Liver (tissue), 9 donors: ENCODE data around the gene UNC5B. TPM values are rescaled to one million over a fixed set of nuclear protein-coding genes. Genes with fewer than 3 reads are reported as not detected.

Source experiments
- DNase-seq: peaks from one replicate; pipeline ENCODE4 v3.0.0-alpha.2; 2017; ENCODE audit warnings: low spot score
- H3K27ac ChIP-seq, 2 donors: one replicate each; pipeline ENCODE4 v1.7.0; 2013; ENCODE audit warnings: inconsistent platforms in 2 of 2, low read length in 2 of 2, control low read depth in 1 of 2, low read depth in 1 of 2, mild to moderate bottlenecking in 1 of 2
- H3K27me3 ChIP-seq, 4 donors: one replicate each; pipeline versions ENCODE4 v1.6.1 to v1.7.0; 2013; ENCODE audit warnings: low read length in 3 of 4, inconsistent platforms in 1 of 4, mild to moderate bottlenecking in 1 of 4, moderate library complexity in 1 of 4; ENCODE audit not compliant: control insufficient read depth in 4 of 4, insufficient read depth in 4 of 4
- H3K36me3 ChIP-seq, 4 donors: one replicate each; pipeline versions ENCODE4 v1.6.1 to v1.7.0; 2013; ENCODE audit warnings: low read length in 3 of 4, mild to moderate bottlenecking in 3 of 4, low read depth in 1 of 4, moderate library complexity in 1 of 4; ENCODE audit not compliant: control insufficient read depth in 4 of 4, insufficient read depth in 3 of 4
- H3K4me1 ChIP-seq, 4 donors: one replicate each; pipeline versions ENCODE4 v1.6.1 to v1.7.0; 2013; ENCODE audit warnings: low read length in 3 of 4, mild to moderate bottlenecking in 3 of 4, moderate library complexity in 1 of 4; ENCODE audit not compliant: control insufficient read depth in 4 of 4, insufficient read depth in 4 of 4
- H3K4me3 ChIP-seq, 3 donors: one replicate each; pipeline versions ENCODE4 v1.6.1 to v1.7.0; 2013; ENCODE audit warnings: low read length in 3 of 3, control low read depth in 1 of 3, low read depth in 1 of 3, mild to moderate bottlenecking in 1 of 3
- H3K9ac ChIP-seq, 2 donors: one replicate each; pipeline ENCODE4 v1.7.0; 2013; ENCODE audit warnings: low read length in 2 of 2, mild to moderate bottlenecking in 2 of 2, moderate library complexity in 2 of 2, control low read depth in 1 of 2, low read depth in 1 of 2
- H3K9me3 ChIP-seq, 4 donors: one replicate each; pipeline versions ENCODE4 v1.6.1 to v1.7.0; 2013; ENCODE audit warnings: low read length in 3 of 4; ENCODE audit not compliant: control insufficient read depth in 4 of 4
- EGR1 ChIP-seq, 2 donors: IDR thresholded peaks; 2 replicates each; pipeline ENCODE4 v1.6.1; 2016 to 2018; ENCODE audit warnings: antibody characterized with exemption in 2 of 2, low read depth in 2 of 2
- FOXA1 ChIP-seq: IDR thresholded peaks from 2 replicates; pipeline ENCODE4 v1.6.1; 2016; ENCODE audit warnings: antibody characterized with exemption
- FOXA2 ChIP-seq: IDR thresholded peaks from 2 replicates; pipeline ENCODE4 v1.6.1; 2016; ENCODE audit warnings: antibody characterized with exemption
- GABPA ChIP-seq, 2 donors: IDR thresholded peaks in 1 of 2; conservative IDR thresholded peaks in 1 of 2; 2 replicates each; pipeline ENCODE4 v1.6.1; 2016; ENCODE audit warnings: antibody characterized with exemption in 2 of 2, mild to moderate bottlenecking in 1 of 2, moderate library complexity in 1 of 2
- HNF4A ChIP-seq, 2 donors: conservative IDR thresholded peaks; 2 replicates each; pipeline ENCODE4 v1.6.1; 2016; ENCODE audit warnings: antibody characterized with exemption in 2 of 2, mild to moderate bottlenecking in 2 of 2
- HNF4G ChIP-seq: IDR thresholded peaks from 2 replicates; pipeline ENCODE4 v1.6.1; 2016; ENCODE audit warnings: antibody characterized with exemption
- JUND ChIP-seq, 2 donors: IDR thresholded peaks; 2 replicates each; pipeline ENCODE4 v1.6.1; 2016; ENCODE audit warnings: antibody characterized with exemption in 2 of 2
- NR2F2 ChIP-seq: IDR thresholded peaks from 2 replicates; pipeline ENCODE4 v1.6.1; 2016; ENCODE audit warnings: antibody characterized with exemption
- RAD21 ChIP-seq, 2 donors: IDR thresholded peaks; 2 replicates each; pipeline ENCODE4 v1.6.1; 2016; ENCODE audit warnings: antibody characterized with exemption in 2 of 2, mild to moderate bottlenecking in 2 of 2
- RXRA ChIP-seq, 2 donors: IDR thresholded peaks; 2 replicates each; pipeline ENCODE4 v1.6.1; 2017 to 2018; ENCODE audit warnings: antibody characterized with exemption in 2 of 2, mild to moderate bottlenecking in 1 of 2
- SP1 ChIP-seq: IDR thresholded peaks from 2 replicates; pipeline ENCODE4 v1.6.1; 2018; ENCODE audit warnings: antibody characterized with exemption, mild to moderate bottlenecking
- TAF1 ChIP-seq: conservative IDR thresholded peaks from 2 replicates; pipeline ENCODE4 v1.6.1; 2016; ENCODE audit warnings: antibody characterized with exemption, mild to moderate bottlenecking
- YY1 ChIP-seq: IDR thresholded peaks from 2 replicates; pipeline ENCODE4 v1.6.1; 2016; ENCODE audit warnings: antibody characterized with exemption, mild to moderate bottlenecking
- WGBS: extraction: QIAGEN DNeasy Blood & Tissue Kit; methylation state at CpG from one replicate; pipeline ENCODE4 v1.1.7; 2013; 5-methylcytosine and 5-hydroxymethylcytosine counted together
- polyA plus RNA-seq, 2 donors: library from polyadenylated mRNA; stranded (reverse) in 1 of 2; unstranded in 1 of 2; fragments of 200-250 nt in 1 of 2; fragments of >200 nt in 1 of 2; fragmentation: Nextera tagmentation in 1 of 2; extraction: Ambion mirVana in 1 of 2; gene quantifications; one replicate each; pipeline versions ENCODE4 v1.2.1 to v1.2.3, GENCODE V29; 2013 to 2015
- total RNA-seq, 2 donors: library from RNA; depleted of rRNA; stranded (reverse); fragments of >200 nt; gene quantifications; one replicate each; pipeline ENCODE4 v1.2.3, GENCODE V29; 2014
- TF ChIP-seq, protein P1 (sequence below): IDR thresholded peaks from 2 replicates; pipeline ENCODE4 v1.6.1; 2016; ENCODE audit warnings: antibody characterized with exemption
- TF ChIP-seq, protein P2 (sequence below): fragments of 150-350 bp; IDR thresholded peaks from 2 replicates; pipeline ENCODE4 v1.5.1; 2017; ENCODE audit warnings: improper control_type of control experiment, low read depth, low read length; ENCODE audit not compliant: missing input control
- TF ChIP-seq, protein P3 (sequence below): IDR thresholded peaks from 2 replicates; pipeline ENCODE4 v1.6.1; 2016; ENCODE audit warnings: antibody characterized with exemption, mild to moderate bottlenecking
- TF ChIP-seq, protein P4 (sequence below): IDR thresholded peaks from 2 replicates; pipeline ENCODE4 v1.6.1; 2016; ENCODE audit warnings: antibody characterized with exemption
- TF ChIP-seq, protein P5 (sequence below): IDR thresholded peaks from 2 replicates; pipeline ENCODE4 v1.6.1; 2016; ENCODE audit warnings: antibody characterized with exemption
- donor health status: healthy.
- donor health status: healthy.
- donor health status: healthy.
- donor health status: healthy.
- donor health status: healthy.

Gene UNC5B
- total and polyA plus RNA-seq, 4 donors, result 0.56 to 1.8 (median 1.3) TPM

DNA sequence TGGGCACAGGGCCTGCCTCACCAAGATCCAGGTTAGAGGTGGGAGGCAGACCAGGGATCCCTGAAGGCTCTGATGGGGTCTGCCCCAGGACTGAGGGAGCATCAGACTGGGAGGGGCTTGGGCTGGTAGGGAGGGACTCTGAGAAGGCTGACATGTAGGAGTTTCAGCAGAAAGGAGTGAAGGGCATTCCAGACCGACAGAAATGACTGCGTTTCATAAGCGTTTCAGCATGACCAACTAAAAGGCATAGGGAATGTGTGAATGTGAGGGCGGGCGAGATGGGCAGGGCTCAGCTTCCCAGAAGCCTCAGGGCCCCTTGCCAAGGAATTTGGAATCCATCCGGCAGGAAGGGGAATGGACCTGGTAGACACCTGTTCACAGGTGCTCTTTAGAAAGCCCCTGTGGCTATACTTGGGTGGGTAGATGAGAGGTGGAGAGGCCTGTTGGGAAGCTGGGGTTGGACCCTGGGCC is 81.8 kb downstream of the UNC5B start:
- peaks cover 10 to 37% (median 29%) of the 10 kb centered on the region in 4 donors for H3K4me1 ChIP-seq
- TF ChIP-seq RAD21 (IDR thresholded peaks at IDR 0.05), result no peak
- no peak for TF ChIP-seq RXRA (IDR thresholded peaks at IDR 0.05)
- TF ChIP-seq, protein P1, sequence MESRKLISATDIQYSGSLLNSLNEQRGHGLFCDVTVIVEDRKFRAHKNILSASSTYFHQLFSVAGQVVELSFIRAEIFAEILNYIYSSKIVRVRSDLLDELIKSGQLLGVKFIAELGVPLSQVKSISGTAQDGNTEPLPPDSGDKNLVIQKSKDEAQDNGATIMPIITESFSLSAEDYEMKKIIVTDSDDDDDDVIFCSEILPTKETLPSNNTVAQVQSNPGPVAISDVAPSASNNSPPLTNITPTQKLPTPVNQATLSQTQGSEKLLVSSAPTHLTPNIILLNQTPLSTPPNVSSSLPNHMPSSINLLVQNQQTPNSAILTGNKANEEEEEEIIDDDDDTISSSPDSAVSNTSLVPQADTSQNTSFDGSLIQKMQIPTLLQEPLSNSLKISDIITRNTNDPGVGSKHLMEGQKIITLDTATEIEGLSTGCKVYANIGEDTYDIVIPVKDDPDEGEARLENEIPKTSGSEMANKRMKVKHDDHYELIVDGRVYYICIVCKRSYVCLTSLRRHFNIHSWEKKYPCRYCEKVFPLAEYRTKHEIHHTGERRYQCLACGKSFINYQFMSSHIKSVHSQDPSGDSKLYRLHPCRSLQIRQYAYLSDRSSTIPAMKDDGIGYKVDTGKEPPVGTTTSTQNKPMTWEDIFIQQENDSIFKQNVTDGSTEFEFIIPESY, result no peak
- no peak for TF ChIP-seq NR2F2
- TF ChIP-seq SP1, result no peak
- TF ChIP-seq, protein P2, sequence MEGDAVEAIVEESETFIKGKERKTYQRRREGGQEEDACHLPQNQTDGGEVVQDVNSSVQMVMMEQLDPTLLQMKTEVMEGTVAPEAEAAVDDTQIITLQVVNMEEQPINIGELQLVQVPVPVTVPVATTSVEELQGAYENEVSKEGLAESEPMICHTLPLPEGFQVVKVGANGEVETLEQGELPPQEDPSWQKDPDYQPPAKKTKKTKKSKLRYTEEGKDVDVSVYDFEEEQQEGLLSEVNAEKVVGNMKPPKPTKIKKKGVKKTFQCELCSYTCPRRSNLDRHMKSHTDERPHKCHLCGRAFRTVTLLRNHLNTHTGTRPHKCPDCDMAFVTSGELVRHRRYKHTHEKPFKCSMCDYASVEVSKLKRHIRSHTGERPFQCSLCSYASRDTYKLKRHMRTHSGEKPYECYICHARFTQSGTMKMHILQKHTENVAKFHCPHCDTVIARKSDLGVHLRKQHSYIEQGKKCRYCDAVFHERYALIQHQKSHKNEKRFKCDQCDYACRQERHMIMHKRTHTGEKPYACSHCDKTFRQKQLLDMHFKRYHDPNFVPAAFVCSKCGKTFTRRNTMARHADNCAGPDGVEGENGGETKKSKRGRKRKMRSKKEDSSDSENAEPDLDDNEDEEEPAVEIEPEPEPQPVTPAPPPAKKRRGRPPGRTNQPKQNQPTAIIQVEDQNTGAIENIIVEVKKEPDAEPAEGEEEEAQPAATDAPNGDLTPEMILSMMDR, result no peak
- no peak for TF ChIP-seq FOXA2
- TF ChIP-seq YY1, result no peak
- TF ChIP-seq FOXA1, result no peak
- TF ChIP-seq TAF1, result no peak
- TF ChIP-seq, protein P3, sequence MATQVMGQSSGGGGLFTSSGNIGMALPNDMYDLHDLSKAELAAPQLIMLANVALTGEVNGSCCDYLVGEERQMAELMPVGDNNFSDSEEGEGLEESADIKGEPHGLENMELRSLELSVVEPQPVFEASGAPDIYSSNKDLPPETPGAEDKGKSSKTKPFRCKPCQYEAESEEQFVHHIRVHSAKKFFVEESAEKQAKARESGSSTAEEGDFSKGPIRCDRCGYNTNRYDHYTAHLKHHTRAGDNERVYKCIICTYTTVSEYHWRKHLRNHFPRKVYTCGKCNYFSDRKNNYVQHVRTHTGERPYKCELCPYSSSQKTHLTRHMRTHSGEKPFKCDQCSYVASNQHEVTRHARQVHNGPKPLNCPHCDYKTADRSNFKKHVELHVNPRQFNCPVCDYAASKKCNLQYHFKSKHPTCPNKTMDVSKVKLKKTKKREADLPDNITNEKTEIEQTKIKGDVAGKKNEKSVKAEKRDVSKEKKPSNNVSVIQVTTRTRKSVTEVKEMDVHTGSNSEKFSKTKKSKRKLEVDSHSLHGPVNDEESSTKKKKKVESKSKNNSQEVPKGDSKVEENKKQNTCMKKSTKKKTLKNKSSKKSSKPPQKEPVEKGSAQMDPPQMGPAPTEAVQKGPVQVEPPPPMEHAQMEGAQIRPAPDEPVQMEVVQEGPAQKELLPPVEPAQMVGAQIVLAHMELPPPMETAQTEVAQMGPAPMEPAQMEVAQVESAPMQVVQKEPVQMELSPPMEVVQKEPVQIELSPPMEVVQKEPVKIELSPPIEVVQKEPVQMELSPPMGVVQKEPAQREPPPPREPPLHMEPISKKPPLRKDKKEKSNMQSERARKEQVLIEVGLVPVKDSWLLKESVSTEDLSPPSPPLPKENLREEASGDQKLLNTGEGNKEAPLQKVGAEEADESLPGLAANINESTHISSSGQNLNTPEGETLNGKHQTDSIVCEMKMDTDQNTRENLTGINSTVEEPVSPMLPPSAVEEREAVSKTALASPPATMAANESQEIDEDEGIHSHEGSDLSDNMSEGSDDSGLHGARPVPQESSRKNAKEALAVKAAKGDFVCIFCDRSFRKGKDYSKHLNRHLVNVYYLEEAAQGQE, result no peak
- TF ChIP-seq GABPA (IDR thresholded peaks at IDR 0.05 in 1 of 2, conservative IDR thresholded peaks at IDR 0.05 in 1 of 2), result no peak
- no peak for TF ChIP-seq EGR1 (IDR thresholded peaks at IDR 0.05; ENCODE audit: low read depth in 2 of 2)
- TF ChIP-seq HNF4A (conservative IDR thresholded peaks at IDR 0.05), result no peak
- TF ChIP-seq HNF4G, result no peak
- TF ChIP-seq, protein P4, sequence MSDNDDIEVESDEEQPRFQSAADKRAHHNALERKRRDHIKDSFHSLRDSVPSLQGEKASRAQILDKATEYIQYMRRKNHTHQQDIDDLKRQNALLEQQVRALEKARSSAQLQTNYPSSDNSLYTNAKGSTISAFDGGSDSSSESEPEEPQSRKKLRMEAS, result no peak
- TF ChIP-seq, protein P5, sequence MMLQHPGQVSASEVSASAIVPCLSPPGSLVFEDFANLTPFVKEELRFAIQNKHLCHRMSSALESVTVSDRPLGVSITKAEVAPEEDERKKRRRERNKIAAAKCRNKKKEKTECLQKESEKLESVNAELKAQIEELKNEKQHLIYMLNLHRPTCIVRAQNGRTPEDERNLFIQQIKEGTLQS, result no peak
- no peak for TF ChIP-seq JUND (IDR thresholded peaks at IDR 0.05)
- no peak overlapping the region for H3K4me3 ChIP-seq
- no peak for DNase-seq
- H3K27ac ChIP-seq, result no peak overlapping the region
- H3K9me3 ChIP-seq, result no peaks in the 10 kb centered on the region
- 85% methylated on average over 6 of the region's 6 CpGs for WGBS
- no peaks in the 10 kb centered on the region for H3K27me3 ChIP-seq
- H3K36me3 ChIP-seq, result no peaks in the 10 kb centered on the region
- no peak overlapping the region for H3K9ac ChIP-seq
